ENCODE results near the gene RXRB.
"Not testable (repeated sequence)": the region's sequence is repeated elsewhere in the genome, so short reads cannot be mapped to it uniquely, and the experiment has no call there.

The RXRB gene

GRCh38 chr6:33163540-33163939 is 36.9 kb downstream of the RXRB start:
- no peak for DNase-seq (ENCODE audit: low read depth in 3 of 3)

- peak; percentile 62 to 82 (median 62) for DNase-seq (ENCODE audit: low read depth in 3 of 3)
Observed at GRCh38 chr6:33161354-33162331, 38.8 kb downstream of the RXRB start.

GRCh38 chr6:33160728-33161344 is 39.6 kb downstream of the RXRB start:
- DNase-seq (ENCODE audit: low read depth in 3 of 3), result no peak

- no peak for DNase-seq (ENCODE audit: low read depth in 3 of 3)
Observed at GRCh38 chr6:33160096-33160495, 40.4 kb downstream of the RXRB start.

GRCh38 chr6:33156964-33157363 is 43.5 kb downstream of the RXRB start:
- DNase-seq (ENCODE audit: low read depth in 3 of 3), result no peak

- no peak for DNase-seq (ENCODE audit: low read depth in 3 of 3)
Observed at GRCh38 chr6:33156561-33156960, 43.9 kb downstream of the RXRB start.

- DNase-seq (ENCODE audit: low read depth in 3 of 3), result no peak
Observed at GRCh38 chr6:33154349-33154748, 46.1 kb downstream of the RXRB start.

GRCh38 chr6:33151050-33151449 is 49.4 kb downstream of the RXRB start:
- no peak for DNase-seq (ENCODE audit: low read depth in 3 of 3)

GRCh38 chr6:33150560-33150959 is 49.9 kb downstream of the RXRB start:
- DNase-seq (ENCODE audit: low read depth in 3 of 3), result not testable (repeated sequence)

- DNase-seq (ENCODE audit: low read depth in 3 of 3), result no peak
Observed at GRCh38 chr6:33147807-33148666, 52.4 kb downstream of the RXRB start.

GRCh38 chr6:33144373-33144772 is 56.1 kb downstream of the RXRB start:
- no peak for DNase-seq (ENCODE audit: low read depth in 3 of 3)
